ENCODE data around the gene RBBP6. TPM values are rescaled to one million over a fixed set of nuclear protein-coding genes. Genes with fewer than 3 reads are reported as not detected.
A peak's percentile ranks its signal among the peaks of the same experiment; 100 is the strongest.

Gene RBBP6
- total RNA-seq, 2 donors from 2014 or later = 34.7 to 39.0 TPM

DNA sequence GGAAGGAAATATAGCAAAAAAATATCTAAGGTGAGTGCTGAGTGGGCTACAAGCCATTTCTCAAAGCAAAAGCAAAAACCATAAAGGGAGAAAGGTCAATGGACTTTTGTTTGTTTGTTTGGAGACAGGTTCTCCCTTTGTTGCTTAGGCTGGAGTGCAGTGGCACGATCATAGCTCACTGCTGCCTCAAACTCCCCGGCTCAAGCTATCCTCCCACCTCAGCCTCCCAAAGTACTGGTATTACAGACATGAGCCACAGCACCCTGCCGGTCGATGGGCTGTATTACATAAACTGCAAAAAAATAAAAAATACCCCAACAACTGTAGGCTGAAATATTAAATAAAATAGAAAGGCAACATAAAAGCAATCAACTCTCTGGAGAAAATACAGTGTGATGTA lies 3.5 kb upstream of the RBBP6 start:
- no peak overlapping the region for H3K9ac ChIP-seq (ENCODE audit: low read depth in 2 of 2, low read length in 2 of 2)
- TF ChIP-seq, protein P1, sequence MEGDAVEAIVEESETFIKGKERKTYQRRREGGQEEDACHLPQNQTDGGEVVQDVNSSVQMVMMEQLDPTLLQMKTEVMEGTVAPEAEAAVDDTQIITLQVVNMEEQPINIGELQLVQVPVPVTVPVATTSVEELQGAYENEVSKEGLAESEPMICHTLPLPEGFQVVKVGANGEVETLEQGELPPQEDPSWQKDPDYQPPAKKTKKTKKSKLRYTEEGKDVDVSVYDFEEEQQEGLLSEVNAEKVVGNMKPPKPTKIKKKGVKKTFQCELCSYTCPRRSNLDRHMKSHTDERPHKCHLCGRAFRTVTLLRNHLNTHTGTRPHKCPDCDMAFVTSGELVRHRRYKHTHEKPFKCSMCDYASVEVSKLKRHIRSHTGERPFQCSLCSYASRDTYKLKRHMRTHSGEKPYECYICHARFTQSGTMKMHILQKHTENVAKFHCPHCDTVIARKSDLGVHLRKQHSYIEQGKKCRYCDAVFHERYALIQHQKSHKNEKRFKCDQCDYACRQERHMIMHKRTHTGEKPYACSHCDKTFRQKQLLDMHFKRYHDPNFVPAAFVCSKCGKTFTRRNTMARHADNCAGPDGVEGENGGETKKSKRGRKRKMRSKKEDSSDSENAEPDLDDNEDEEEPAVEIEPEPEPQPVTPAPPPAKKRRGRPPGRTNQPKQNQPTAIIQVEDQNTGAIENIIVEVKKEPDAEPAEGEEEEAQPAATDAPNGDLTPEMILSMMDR (IDR thresholded peaks at IDR 0.05) = no peak
- intact Hi-C loops (cut with DNase I) = no loop called here

DNA sequence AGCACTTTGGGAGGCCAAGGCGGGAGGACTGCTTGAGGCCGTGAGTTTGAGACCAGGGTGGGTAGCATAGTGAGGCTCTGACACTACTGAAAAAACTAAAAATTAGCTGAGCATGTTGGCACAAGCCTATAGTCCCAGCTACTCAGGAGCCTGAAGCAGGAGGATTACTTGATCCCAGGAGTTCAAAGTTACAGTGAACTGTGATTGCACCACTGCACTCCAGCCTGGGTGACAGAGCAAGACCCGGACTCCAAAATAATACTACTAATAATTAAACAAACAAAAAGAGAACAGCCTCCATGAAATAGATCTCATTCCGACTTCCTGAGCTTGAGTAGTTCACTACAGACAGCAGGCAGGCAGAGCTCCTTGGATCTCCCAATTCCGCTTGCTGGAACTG lies 2.7 kb upstream of the RBBP6 start:
- peaks cover 4% of the 10 kb centered on the region for H3K4me1 ChIP-seq
- no peak overlapping the region for H3K27ac ChIP-seq
- no peaks in the 10 kb centered on the region for H3K27me3 ChIP-seq
- H3K9me3 ChIP-seq = no peaks in the 10 kb centered on the region
- no peak for DNase-seq
- intact Hi-C loops (cut with DNase I) = no loop called here
- TF ChIP-seq, protein P1 (IDR thresholded peaks at IDR 0.05) = no peak
- no peak overlapping the region for H3K9ac ChIP-seq (ENCODE audit: low read depth in 2 of 2, low read length in 2 of 2)
- H3K4me3 ChIP-seq = no peak overlapping the region
- H3K36me3 ChIP-seq = no peaks in the 10 kb centered on the region

More for the DNA sequence above, 3.5 kb upstream of the RBBP6 start:
- Histone ChIP-seq H3K9me3 (no peaks in the 10 kb centered on the region), H3K27me3 (no peaks in the 10 kb centered on the region), H3K4me3 (no peak overlapping the region), H3K4me1 (peaks cover 4% of the 10 kb centered on the region), H3K36me3 (no peaks in the 10 kb centered on the region), H3K27ac (no peak overlapping the region)
- DNase-seq = no peak

DNA sequence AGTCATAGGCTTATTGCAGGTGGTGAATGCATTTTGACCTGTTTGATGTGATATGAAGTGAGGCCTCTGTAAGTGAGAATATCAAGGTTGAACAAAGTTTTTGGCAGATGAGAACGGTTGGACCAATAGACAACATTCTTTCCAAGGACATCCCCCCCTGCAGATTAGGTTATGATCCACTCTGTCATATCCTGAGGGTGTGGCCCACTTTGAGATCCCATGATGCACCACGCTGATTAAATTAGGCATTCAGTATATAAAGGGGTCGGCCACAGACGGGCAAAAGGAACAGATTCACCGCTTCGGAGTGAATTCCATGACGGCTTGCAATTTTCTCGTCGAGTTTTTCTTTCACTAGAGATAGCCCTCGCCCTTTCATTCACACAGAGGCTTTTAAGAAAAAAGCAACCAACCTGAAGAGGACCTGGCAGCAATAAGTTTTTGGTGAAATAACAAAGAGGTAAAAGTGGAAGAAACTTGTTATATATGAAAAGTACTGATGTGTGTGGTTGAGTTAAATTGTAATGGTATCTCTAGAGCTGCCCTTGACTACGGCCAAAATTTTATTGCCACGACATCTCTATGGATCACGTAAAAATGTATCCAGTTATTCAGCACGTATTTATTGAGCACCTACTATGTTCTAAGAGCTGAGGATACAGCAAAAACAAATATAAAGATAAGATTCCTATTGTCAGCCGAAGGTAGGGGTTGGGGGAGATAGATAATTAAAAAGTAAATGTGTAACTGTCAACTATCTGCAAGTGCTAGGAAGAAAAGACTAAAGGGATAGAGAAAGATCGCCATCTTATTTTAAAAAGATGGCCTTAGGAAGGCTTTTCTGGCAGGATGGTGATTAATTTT lies 1.7 kb upstream of the RBBP6 start:
- no peak overlapping the region for H3K27ac ChIP-seq
- peaks cover 4% of the 10 kb centered on the region for H3K4me1 ChIP-seq
- no peak overlapping the region for H3K9ac ChIP-seq (ENCODE audit: low read depth in 2 of 2, low read length in 2 of 2)
- H3K27me3 ChIP-seq = no peaks in the 10 kb centered on the region
- no peak overlapping the region for H3K4me3 ChIP-seq
- no peaks in the 10 kb centered on the region for H3K9me3 ChIP-seq
- intact Hi-C loops (cut with DNase I) = no loop called here
- TF ChIP-seq, protein P1 (IDR thresholded peaks at IDR 0.05) = no peak
- H3K36me3 ChIP-seq = no peaks in the 10 kb centered on the region
- no peak for DNase-seq

DNA sequence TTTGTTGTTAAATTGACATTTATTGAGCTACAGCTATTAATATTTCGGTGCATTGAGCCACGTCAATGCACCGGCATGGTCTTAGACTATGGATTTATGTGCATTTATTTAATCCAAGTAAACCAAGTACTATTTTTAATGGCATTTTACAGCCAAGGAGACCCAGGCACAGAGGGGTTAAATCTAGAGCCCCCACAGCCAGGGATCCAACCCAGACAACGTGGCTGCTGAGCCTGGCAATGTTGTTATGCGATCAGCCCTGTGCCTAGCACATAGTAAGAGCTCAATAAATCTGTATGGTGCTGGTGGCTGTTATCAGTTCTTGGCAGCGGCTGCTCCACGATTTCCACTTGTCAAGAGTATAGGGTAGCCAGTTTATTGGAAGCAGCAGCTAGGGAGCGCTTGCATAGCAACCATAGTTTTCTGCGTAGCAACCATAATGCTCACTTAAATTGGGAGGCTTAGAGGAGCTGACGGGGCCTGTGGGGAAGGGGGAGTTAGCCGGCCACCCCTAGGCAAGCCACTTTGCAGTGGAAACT lies 541 bp upstream of the RBBP6 start:
- H3K27me3 ChIP-seq = no peaks in the 10 kb centered on the region
- intact Hi-C loops (cut with DNase I) = no loop called here
- H3K27ac ChIP-seq = peak overlapping the region; percentile 99
- peaks cover 4% of the 10 kb centered on the region for H3K4me1 ChIP-seq
- no peaks in the 10 kb centered on the region for H3K36me3 ChIP-seq
- no peaks in the 10 kb centered on the region for H3K9me3 ChIP-seq
- H3K4me3 ChIP-seq = peak overlapping the region; percentile 74
- TF ChIP-seq, protein P1 (IDR thresholded peaks at IDR 0.05) = no peak
- H3K9ac ChIP-seq (ENCODE audit: low read depth in 2 of 2, low read length in 2 of 2) = peak overlapping the region; percentile 76 to 95
- DNase-seq = no peak

DNA sequence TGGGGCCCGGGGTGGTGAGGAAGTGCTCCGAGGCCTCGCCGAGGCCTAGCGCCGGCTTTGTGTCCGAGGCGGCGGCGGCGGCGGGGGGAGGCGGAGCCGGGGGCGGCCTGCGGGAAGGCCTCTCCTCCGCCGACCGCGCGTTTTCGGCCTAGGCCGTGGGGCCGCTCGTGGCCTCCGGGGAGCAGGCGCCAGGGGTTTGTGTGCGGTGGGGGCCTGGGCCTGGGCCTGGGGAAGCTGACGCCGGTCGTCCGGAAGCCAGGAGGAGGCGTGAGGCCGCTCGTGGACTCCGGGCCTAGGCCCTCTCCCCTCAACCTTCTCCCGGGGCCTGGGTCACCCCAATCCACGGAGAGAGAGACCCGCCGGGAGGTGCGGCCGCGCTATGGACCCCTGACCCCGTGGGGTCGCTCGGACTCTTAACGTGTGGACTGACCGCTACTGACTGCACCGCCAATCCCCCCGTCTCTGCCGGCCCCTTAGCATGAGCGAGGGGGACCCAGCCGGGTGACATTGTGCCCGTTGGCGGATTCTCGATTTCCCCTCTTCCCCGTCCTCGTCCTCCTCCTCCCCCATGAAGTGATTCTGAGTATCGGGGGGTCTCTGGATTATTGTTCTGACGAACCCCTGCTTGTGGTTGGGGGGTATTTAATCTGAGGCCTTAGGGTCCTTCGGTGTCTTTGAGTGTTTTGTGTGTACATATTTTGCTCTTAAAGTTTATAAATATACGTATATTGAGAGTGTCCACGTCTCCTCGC lies 660 bp downstream of the RBBP6 start:
- H3K27ac ChIP-seq = peak overlapping the region; percentile 99
- H3K27me3 ChIP-seq = no peaks in the 10 kb centered on the region
- intact Hi-C loops (cut with DNase I) = loop anchor here (10.0 kb wide), 1 partner anchor 195 kb away; no protein-coding TSS in a partner anchor
- peak; percentile 55 for DNase-seq
- H3K4me3 ChIP-seq = peak overlapping the region; percentile 74
- H3K4me1 ChIP-seq = peaks cover 4% of the 10 kb centered on the region
- no peaks in the 10 kb centered on the region for H3K9me3 ChIP-seq
- TF ChIP-seq, protein P1 (IDR thresholded peaks at IDR 0.05) = no peak
- H3K9ac ChIP-seq (ENCODE audit: low read depth in 2 of 2, low read length in 2 of 2) = peak overlapping the region; percentile 95 to 100
- H3K36me3 ChIP-seq = no peaks in the 10 kb centered on the region
